ENCODE measurements around the gene MAML1. TPM values are rescaled to one million over a fixed set of nuclear protein-coding genes. Genes with fewer than 3 reads are reported as not detected.
A peak's percentile ranks its signal among the peaks of the same experiment; 100 is the strongest.
"Not testable (repeated sequence)": the region's sequence is repeated elsewhere in the genome, so short reads cannot be mapped to it uniquely, and the experiment has no call there.

The MAML1 gene, protein sequence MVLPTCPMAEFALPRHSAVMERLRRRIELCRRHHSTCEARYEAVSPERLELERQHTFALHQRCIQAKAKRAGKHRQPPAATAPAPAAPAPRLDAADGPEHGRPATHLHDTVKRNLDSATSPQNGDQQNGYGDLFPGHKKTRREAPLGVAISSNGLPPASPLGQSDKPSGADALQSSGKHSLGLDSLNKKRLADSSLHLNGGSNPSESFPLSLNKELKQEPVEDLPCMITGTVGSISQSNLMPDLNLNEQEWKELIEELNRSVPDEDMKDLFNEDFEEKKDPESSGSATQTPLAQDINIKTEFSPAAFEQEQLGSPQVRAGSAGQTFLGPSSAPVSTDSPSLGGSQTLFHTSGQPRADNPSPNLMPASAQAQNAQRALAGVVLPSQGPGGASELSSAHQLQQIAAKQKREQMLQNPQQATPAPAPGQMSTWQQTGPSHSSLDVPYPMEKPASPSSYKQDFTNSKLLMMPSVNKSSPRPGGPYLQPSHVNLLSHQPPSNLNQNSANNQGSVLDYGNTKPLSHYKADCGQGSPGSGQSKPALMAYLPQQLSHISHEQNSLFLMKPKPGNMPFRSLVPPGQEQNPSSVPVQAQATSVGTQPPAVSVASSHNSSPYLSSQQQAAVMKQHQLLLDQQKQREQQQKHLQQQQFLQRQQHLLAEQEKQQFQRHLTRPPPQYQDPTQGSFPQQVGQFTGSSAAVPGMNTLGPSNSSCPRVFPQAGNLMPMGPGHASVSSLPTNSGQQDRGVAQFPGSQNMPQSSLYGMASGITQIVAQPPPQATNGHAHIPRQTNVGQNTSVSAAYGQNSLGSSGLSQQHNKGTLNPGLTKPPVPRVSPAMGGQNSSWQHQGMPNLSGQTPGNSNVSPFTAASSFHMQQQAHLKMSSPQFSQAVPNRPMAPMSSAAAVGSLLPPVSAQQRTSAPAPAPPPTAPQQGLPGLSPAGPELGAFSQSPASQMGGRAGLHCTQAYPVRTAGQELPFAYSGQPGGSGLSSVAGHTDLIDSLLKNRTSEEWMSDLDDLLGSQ
- 5.2 and 13.4 TPM in 2 replicates for total RNA-seq (2014; rRNA removed; shearing (Covaris generic); ENCODE audit: low replicate concordance)

DNA sequence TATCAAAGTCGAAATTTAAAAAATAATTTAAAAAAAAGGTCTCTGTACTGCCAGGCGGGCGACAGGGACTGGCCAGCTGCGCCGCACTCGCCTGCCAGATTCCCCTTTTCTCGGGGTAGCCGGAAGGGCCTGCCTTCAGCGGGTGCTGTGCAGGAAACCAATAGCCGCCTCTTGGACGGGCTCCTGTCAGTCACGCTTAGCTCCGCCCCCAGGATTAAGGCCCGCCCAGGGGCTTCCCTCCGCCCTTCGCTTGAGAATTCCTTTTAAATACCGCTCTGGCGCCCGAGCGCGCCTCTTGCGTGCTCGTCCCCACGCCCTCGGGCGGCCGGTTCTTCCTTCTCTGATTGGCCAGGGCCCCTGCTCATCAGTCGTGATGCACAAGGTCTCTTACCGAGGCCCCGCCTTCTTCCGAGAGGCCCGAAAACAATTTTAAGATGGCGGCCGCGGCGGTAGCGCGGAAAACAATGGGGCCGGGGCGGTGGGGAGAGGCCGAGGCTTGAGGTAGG, at the start of gene MAML1:
TSS of gene MAML1 (plus strand) at position 411 of the 506 bp plus-strand sequence. CDS start 291 bp downstream, outside the sequence.
- DNase-seq (ENCODE audit: low read depth) = peak; percentile 100
- in situ Hi-C loops (cut with HindIII; ENCODE audit: low pct_unique_long_range_greater_than_20kb, low sequenced_read_pairs) = no loop called here

DNA sequence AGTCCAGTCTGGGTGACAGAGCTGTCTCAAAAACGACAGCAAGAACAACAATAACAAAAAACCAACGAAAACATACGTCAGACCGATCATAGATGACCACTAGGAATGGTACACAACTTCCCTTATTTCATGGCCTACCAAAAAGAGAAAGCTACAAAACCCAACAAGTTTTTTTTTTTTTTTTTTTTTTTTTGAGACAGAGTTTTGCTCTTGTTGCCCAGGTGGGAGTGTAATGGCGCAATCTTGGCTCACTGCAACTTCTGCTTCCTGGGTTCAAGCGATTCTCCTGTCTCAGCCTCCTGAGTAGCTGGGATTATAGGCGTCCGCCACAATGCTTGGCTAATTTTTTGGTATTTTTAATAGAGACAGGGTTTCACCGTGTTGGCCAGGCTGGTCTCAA, 43.4 kb upstream of the MAML1 start:
- in situ Hi-C loops (cut with HindIII; ENCODE audit: low pct_unique_long_range_greater_than_20kb, low sequenced_read_pairs); DNase-seq (ENCODE audit: low read depth): not testable (repeated sequence)

DNA sequence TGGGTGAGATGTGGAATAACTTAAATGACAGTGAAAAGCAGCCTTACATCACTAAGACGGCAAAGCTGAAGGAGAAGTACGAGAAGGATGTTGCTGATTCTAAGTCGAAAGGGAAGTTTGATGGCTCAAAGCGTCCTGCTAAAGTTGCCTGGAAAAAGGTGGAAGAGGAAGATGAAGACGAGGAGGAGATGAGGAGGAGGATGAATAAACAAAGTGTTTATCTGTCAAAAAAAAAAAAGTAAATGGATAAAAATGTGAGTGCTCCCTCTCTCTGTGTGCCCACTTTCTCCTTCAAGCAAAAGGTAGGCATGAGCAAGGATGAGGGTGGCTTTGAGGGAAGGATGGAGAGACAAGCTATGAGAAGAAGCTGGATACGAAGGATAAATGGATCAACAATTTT, 38.1 kb upstream of the MAML1 start:
- in situ Hi-C loops (cut with HindIII; ENCODE audit: low pct_unique_long_range_greater_than_20kb, low sequenced_read_pairs) = no loop called here
- DNase-seq (ENCODE audit: low read depth) = no peak

DNA sequence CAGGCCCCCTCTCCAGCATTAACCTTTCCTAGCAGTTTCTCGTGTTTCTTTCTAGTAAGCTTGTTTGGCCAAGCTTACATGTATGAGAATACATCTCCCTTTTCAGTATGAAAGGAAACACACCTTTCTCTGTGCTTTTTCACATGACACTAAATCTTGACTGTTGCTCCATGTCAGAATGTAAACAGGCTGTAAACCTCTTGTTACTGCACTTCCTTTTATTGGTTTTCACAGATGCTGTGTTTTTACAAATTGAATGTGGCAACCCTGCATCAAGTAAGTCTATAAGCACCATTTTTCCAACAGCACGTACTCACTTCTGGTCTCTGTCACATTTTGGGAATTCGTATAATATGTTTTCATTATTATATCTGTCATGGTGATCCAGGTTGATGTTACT, 36.0 kb upstream of the MAML1 start:
- in situ Hi-C loops (cut with HindIII; ENCODE audit: low pct_unique_long_range_greater_than_20kb, low sequenced_read_pairs) = no loop called here
- no peak for DNase-seq (ENCODE audit: low read depth)

DNA sequence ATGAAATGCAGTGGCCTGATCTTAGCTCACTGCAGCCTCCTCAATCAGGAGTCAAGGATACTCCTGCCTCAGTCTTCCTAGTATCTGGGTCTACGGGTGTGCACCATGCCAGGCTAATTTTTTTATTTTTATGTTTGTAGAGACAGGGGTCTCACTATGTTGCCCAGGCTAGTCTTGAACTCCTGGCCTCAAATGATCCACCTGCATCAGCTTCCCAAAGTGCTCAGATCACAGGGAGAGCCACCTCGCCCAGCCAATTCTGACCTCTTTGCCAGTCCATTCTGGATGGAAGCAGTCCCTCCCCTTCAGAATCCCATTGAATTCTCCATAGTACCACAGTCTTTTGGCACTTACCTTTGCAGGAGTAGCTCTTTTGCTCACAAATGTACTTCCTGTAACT, 35.5 kb upstream of the MAML1 start:
- in situ Hi-C loops (cut with HindIII; ENCODE audit: low pct_unique_long_range_greater_than_20kb, low sequenced_read_pairs) = no loop called here
- DNase-seq (ENCODE audit: low read depth) = no peak

DNA sequence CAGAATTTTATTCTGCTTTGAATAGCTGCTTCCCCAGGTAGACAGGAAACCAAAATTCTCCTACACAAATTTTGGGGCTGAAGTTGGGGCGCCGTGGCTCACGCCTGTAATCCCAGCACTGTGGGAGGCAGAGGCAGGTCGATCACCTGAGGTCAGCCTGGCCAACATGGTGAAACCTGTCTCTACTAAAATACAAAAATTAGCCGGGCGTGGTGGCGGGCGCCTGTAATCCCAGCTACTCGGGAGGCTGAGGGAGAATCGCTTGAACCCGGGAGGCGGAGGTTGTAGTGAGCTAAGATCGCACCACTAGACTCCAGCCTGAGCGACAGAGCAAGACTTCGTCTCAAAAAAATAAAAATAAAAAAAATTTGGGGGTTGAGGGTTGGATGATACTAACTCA, 35.1 kb upstream of the MAML1 start:
- in situ Hi-C loops (cut with HindIII; ENCODE audit: low pct_unique_long_range_greater_than_20kb, low sequenced_read_pairs); DNase-seq (ENCODE audit: low read depth): not testable (repeated sequence)

DNA sequence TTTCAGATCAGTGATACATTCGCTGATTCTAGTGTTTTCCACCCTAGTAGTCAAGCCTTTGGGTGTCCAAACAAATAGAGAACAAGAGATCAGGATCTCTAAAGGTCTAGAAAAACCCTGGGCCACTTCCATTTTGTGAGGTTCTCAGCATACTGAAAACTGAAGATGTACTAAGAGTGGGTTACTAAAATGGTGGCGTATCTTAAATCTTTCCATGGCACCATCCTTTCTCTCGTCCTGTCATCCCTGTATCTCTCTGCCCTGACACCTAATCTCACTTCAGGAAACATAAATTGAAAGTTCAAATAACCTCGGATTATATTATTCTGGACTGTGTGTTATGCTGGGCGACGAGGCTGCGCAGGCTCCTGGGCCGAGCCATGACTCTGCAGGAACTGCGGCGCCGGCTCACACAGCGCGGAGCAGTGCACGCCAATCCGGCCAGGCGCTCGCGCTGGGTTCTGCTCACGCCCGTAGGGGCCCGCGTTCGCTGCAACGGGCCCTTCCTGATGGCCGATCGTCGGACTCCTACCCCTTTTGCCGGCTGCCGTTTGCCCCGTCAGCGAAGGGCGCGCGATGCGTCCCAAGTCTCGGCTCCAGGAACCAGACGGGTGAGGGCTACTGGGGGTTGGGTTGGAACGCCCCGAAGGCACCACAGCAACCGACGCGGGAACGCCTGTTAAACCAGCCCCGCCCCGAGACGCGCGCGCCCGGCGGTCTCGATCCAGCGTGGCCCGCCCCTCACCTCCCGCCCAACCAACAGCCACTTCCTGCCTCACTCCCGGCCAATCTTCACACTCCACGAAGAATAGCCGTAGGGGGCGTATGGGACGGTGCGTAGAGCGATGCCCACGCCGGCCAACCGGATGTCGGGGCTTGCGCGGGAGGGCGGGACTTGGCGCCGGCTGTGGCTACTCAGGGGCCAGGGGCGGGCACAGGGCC, 34.4 kb upstream of the MAML1 start:
- in situ Hi-C loops (cut with HindIII; ENCODE audit: low pct_unique_long_range_greater_than_20kb, low sequenced_read_pairs) = no loop called here
- peak; percentile 100 for DNase-seq (ENCODE audit: low read depth)

DNA sequence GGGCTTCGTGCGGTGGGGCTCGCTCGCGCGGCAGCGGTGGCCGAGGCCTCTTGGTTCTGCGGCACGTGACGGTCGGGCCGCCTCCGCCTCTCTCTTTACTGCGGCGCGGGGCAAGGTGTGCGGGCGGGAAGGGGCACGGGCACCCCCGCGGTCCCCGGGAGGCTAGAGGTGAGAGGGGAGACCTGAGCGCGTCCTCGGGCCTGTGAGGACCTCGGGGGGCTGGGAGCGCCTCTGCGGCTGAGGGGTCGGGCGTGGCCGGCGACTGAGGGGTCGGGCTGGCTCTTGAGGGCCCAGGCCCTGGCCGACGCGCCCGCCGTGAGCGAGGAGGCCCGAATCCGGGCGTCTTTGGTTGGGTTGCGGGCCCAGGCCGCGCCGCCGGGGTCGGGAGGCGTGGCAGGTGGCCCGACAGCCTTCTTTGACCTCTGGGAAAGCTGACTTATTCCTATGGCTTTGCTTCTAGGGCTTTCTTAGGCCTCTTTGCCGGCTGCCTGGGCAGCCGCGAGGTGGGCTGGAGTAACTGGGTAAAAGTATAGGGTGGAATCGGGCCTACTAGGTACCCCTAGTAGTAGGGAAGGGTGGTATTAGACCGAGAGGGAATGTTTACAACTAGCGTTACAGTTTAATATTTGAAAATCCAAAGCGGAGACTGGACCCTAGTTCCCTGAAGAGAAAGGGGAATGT, 33.5 kb upstream of the MAML1 start, which contains the start of gene CANX:
TSS of gene CANX (plus strand) at position 33 of the 681 bp plus-strand sequence. CDS start 6,715 bp downstream, outside the sequence.
- no peak for DNase-seq (ENCODE audit: low read depth)
- in situ Hi-C loops (cut with HindIII; ENCODE audit: low pct_unique_long_range_greater_than_20kb, low sequenced_read_pairs) = no loop called here

DNA sequence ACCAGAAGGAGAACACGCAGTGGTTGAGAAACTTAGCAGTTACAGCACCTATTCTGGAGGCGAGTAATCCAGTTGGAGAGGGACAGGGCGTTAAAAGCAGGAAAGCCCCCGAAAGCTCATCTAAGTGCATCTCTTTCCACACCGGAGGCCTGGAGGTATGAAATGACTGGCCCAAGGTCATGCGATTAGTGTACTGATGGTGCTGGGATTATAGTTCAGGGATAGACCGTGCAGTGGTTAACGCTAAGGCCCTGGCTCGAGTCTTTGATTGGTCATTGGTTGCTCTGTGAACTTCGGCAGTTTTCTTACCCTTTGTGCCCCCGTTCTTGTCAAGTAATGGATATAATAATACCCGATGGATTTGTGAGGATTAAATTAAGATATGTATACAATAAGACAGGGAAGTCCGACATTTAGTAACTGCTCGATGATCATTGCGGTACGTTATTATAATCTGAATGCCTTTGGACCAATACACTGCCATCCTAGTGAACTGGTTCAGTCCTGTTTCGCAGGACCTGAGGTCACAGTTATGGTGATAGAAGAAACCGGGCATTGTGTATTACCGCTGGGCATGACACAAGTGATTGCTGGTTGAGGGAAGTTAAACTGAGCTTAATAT, 32.9 kb upstream of the MAML1 start:
- DNase-seq (ENCODE audit: low read depth) = peak; percentile 24
- in situ Hi-C loops (cut with HindIII; ENCODE audit: low pct_unique_long_range_greater_than_20kb, low sequenced_read_pairs) = no loop called here

DNA sequence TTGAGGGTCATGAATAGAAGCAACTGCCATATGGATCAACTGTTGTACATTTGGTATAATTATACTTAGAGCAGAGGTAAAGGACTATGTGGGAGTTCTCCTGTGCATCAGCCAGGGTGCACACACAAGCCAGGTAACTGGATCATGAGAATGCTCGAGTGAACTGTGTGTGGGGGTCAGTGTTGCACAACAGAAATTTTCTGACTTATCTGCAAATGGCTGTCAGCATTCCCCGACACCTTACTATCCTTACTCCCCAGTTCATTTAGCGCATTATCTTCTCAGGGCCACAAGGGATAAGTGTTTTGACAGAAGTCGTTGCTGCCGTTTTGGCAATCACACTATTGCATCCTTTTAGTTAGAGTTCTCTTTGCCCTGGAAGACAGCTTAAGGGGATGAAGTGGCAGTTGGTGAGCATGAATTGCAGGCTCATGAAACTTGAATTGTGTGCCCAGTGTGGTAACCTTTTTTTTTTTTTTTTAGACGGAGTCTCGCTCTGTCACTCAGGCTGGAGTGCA, 32.2 kb upstream of the MAML1 start:
- DNase-seq (ENCODE audit: low read depth) = peak; percentile 16

DNA sequence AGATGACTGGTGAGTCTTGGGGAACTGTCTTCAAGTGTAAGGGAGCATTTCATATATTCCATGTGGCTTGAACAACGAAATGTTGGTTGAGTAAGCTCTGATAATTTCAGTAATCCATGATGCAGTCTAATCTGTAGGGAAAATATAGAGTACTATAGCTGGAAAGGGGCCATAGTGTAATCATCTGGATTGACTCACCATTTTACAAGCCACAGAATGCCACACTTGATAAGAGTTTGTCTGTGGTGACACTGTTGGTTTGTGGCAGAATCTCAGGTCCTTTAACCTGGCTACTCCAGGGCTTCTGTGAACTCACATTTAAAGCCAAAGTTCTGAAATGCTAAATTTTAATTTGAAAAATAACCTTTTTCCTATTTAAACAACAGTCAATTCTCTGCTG, 16.3 kb upstream of the MAML1 start:
- in situ Hi-C loops (cut with HindIII; ENCODE audit: low pct_unique_long_range_greater_than_20kb, low sequenced_read_pairs) = no loop called here
- no peak for DNase-seq (ENCODE audit: low read depth)

More for the DNA sequence above, 32.2 kb upstream of the MAML1 start:
- in situ Hi-C loops (cut with HindIII; ENCODE audit: low pct_unique_long_range_greater_than_20kb, low sequenced_read_pairs) = no loop called here

DNA sequence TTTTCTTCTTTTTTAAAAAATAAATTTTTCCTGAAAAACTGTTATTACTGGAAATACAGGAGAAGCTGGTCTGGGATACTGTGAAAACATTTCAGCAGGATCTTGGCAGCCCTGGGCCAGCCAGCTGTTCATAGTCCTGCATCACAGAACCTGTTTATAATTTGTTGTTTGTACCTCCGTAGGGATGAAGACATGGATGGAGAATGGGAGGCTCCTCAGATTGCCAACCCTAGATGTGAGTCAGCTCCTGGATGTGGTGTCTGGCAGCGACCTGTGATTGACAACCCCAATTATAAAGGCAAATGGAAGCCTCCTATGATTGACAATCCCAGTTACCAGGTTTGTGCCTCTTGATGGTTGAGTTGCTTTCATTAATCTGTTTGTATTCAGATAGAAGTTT, 12.4 kb upstream of the MAML1 start:
- in situ Hi-C loops (cut with HindIII; ENCODE audit: low pct_unique_long_range_greater_than_20kb, low sequenced_read_pairs) = no loop called here

DNA sequence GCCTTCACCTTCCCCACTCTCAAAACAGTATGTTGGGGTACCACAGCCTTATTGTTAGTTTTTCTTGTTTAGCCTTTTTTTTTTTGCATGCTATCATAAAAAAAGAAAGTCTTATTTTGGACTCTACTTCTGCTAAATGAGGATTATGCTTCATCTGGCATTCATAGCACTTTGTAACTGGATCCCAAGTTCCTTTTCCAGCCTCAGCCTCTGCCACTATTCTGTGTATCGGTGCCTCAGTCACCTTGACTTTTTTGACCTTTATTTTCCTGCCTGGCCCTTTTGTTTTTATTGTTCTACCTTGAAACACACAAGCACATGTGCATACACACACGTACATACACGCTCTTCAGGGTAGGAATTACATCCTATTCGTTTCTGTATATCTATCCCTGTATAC, 8.5 kb upstream of the MAML1 start:
- in situ Hi-C loops (cut with HindIII; ENCODE audit: low pct_unique_long_range_greater_than_20kb, low sequenced_read_pairs) = no loop called here
- no peak for DNase-seq (ENCODE audit: low read depth)

More for the DNA sequence above, 12.4 kb upstream of the MAML1 start:
- no peak for DNase-seq (ENCODE audit: low read depth)

DNA sequence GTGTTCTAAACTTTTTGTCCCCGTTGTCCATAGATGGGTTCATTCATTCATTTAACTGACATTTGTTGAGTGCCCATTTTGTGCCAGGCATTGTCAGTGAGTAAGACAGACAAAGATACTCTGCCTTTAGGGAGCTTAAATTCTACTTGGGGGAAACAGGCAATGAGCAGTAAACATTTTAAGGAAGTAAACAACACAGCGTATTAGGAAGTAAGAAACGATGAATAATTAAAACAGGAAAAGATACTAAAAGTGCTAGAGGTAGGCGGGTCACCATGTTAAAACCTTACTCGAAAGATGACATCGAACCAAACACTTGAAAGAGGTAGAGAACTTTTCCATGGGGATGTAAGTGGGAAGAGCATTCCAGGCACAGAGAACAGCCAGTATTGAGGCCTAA, 5.5 kb upstream of the MAML1 start:
- DNase-seq (ENCODE audit: low read depth) = no peak
- in situ Hi-C loops (cut with HindIII; ENCODE audit: low pct_unique_long_range_greater_than_20kb, low sequenced_read_pairs) = no loop called here

DNA sequence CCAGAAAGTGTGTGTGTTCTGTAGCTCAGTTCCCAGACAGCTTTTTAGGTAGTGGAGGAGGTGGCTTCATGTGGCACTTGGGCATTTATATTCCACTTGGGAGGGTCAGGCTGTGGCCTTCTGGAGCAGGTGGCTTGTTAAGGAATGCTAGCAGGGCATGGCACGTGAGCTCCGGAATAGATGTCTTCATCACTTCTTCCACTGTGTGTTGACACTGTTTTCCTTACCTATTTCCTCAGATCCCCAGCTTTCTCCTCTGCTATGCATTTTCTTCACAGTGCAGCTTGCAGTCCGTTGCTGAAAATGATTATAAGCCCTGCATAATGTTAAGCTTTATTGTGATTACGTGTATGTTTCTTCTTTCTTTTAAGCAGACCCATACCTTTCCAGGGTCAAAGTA, 3.3 kb upstream of the MAML1 start:
- DNase-seq (ENCODE audit: low read depth) = no peak
- in situ Hi-C loops (cut with HindIII; ENCODE audit: low pct_unique_long_range_greater_than_20kb, low sequenced_read_pairs) = no loop called here

DNA sequence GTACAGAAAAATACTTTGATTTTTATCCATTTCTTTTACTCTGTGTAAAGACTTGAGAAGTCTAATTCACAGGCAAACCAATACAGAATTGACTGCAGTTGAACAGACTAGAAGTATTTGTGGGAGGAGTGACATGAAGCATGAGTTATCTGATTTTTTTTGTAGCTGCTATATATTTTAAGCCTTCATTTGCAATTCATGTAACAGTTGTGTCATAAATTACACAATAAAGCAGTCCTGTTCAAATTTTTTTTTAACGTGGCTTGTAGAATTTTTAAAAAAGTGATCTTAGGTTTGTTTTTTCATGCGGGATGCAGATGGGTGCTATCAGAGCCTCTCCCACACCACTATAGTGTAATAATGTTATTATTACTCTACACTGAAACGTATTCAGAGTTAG, 2.9 kb upstream of the MAML1 start:
- in situ Hi-C loops (cut with HindIII; ENCODE audit: low pct_unique_long_range_greater_than_20kb, low sequenced_read_pairs) = no loop called here
- no peak for DNase-seq (ENCODE audit: low read depth)
